Neuronal stem cell (in vitro differentiated cells): ENCODE measurements around the gene CACNA1C.
"Not testable (repeated sequence)": the region's sequence is repeated elsewhere in the genome, so short reads cannot be mapped to it uniquely, and the experiment has no call there.

Experiments used
- DNase-seq: peaks from one replicate; pipeline ENCODE4 v3.0.0-alpha.2; 2013; ENCODE audit warnings: low spot score
- H2AFZ ChIP-seq: one replicate; pipeline ENCODE4 v1.6.1; 2013; ENCODE audit warnings: mild to moderate bottlenecking, low read length, inconsistent platforms
- H2AK5ac ChIP-seq: 2 replicates; pipeline ENCODE4 v1.6.1; 2013; ENCODE audit warnings: low read depth, mild to moderate bottlenecking, inconsistent platforms, low read length, moderate library complexity, mixed read lengths
- H2BK120ac ChIP-seq: 2 replicates; pipeline ENCODE4 v1.6.1; 2013; ENCODE audit warnings: low read depth, mild to moderate bottlenecking, inconsistent platforms, low read length, moderate library complexity, mixed read lengths
- H2BK12ac ChIP-seq: one replicate; pipeline ENCODE4 v1.6.1; 2013; ENCODE audit warnings: low read length, inconsistent platforms
- H2BK15ac ChIP-seq: 2 replicates; pipeline ENCODE4 v1.6.1; 2013; ENCODE audit warnings: mild to moderate bottlenecking, low read length, inconsistent platforms, mixed read lengths
- H2BK5ac ChIP-seq: one replicate; pipeline ENCODE4 v1.6.1; 2013; ENCODE audit warnings: inconsistent platforms, mild to moderate bottlenecking, low read length, moderate library complexity
- H3K14ac ChIP-seq: one replicate; pipeline ENCODE4 v1.6.1; 2013; ENCODE audit warnings: low read length, inconsistent platforms
- H3K18ac ChIP-seq: 2 replicates; pipeline ENCODE4 v1.6.1; 2013; ENCODE audit warnings: low read length, inconsistent platforms
- H3K23ac ChIP-seq: 2 replicates; pipeline ENCODE4 v1.6.1; 2013; ENCODE audit warnings: low read depth, mild to moderate bottlenecking, mixed read lengths, low read length, inconsistent platforms; ENCODE audit not compliant: poor library complexity
- H3K27ac ChIP-seq: replicated peaks from 3 replicates; pipeline ENCODE4 v1.5.1; 2013; ENCODE audit warnings: low read length, inconsistent platforms
- H3K27me3 ChIP-seq, 3 experiments: 2 replicates each; pipeline ENCODE4 v1.6.1; 2013; ENCODE audit warnings: low read length in 3 of 3, mild to moderate bottlenecking in 2 of 3, inconsistent platforms in 1 of 3, low read depth in 1 of 3, mixed read lengths in 1 of 3, moderate library complexity in 1 of 3; ENCODE audit not compliant: control insufficient read depth in 3 of 3, insufficient read depth in 3 of 3
- H3K36me3 ChIP-seq, 2 donors: replicated peaks in 1 of 2; 2 replicates each; pipeline ENCODE4 v1.6.1; 2013; ENCODE audit warnings: low read length in 2 of 2; ENCODE audit not compliant: control insufficient read depth in 2 of 2, insufficient read depth in 2 of 2
- H3K4ac ChIP-seq: 2 replicates; pipeline ENCODE4 v1.6.1; 2013; ENCODE audit warnings: inconsistent platforms, mild to moderate bottlenecking, low read length, moderate library complexity
- H3K4me1 ChIP-seq, 2 donors: 1 replicate in 1 of 2; 2 replicates in 1 of 2; pipeline ENCODE4 v1.6.1; 2013; ENCODE audit warnings: low read length in 2 of 2, low read depth in 1 of 2; ENCODE audit not compliant: control insufficient read depth in 2 of 2, insufficient read depth in 1 of 2
- H3K4me2 ChIP-seq: one replicate; pipeline ENCODE4 v1.6.1; 2013; ENCODE audit warnings: mild to moderate bottlenecking, low read length, inconsistent platforms; ENCODE audit not compliant: insufficient read depth, poor library complexity, severe bottlenecking
- H3K4me3 ChIP-seq, 2 donors: 2 replicates each; pipeline ENCODE4 v1.5.1; 2013; ENCODE audit warnings: low read length in 2 of 2, mild to moderate bottlenecking in 2 of 2, inconsistent platforms in 1 of 2, moderate library complexity in 1 of 2
- H3K79me1 ChIP-seq: one replicate; pipeline ENCODE4 v1.6.1; 2013; ENCODE audit warnings: low read depth, mild to moderate bottlenecking, inconsistent platforms, low read length, moderate library complexity
- H3K9ac ChIP-seq: one replicate; pipeline ENCODE4 v1.6.1; 2013; ENCODE audit warnings: mild to moderate bottlenecking, low read depth, low read length, inconsistent platforms; ENCODE audit not compliant: poor library complexity
- H3K9me3 ChIP-seq, 2 donors: replicated peaks in 1 of 2; 2 replicates each; pipeline versions ENCODE3 to v1.6.1; 2013; ENCODE audit warnings: low read length in 2 of 2, mild to moderate bottlenecking in 2 of 2, inconsistent platforms in 1 of 2, low read depth in 1 of 2, mixed read lengths in 1 of 2, moderate library complexity in 1 of 2; ENCODE audit not compliant: control insufficient read depth in 2 of 2, insufficient read depth in 1 of 2
- H4K8ac ChIP-seq: one replicate; pipeline ENCODE4 v1.6.1; 2013; ENCODE audit warnings: low read depth, mild to moderate bottlenecking, inconsistent platforms, low read length, moderate library complexity
- H4K91ac ChIP-seq: one replicate; pipeline ENCODE4 v1.6.1; 2013; ENCODE audit warnings: low read length, low read depth, mild to moderate bottlenecking, inconsistent platforms; ENCODE audit not compliant: poor library complexity
- WGBS, 2 donors: extraction: QIAGEN DNeasy Blood & Tissue Kit; methylation state at CpG; one replicate each; pipeline ENCODE4 v1.1.7; 2013; ENCODE audit warnings: missing lambda C conversion rate in 2 of 2, mixed read lengths in 1 of 2; ENCODE audit not compliant: insufficient read length in 2 of 2, insufficient replicate concordance in 1 of 2; ENCODE audit errors: extremely low coverage in 2 of 2; 5-methylcytosine and 5-hydroxymethylcytosine counted together

The CACNA1C gene

DNA sequence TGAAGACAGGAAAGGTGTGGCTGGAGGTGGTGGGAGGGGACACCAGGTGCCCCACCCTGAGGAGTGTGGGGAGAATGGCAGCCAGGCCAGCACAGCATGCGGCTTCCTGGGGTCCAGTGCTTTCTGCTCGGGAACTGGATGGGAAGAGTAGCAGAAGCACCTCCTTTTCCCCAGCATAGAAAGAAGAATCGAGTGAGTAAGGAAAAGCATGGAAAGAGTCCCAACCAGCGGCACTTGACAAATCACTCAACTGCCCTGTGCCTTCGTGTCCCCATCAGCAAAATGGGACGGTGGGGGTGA, 631.2 kb downstream of the CACNA1C start:
- not testable (repeated sequence) for H2BK5ac ChIP-seq, H3K14ac ChIP-seq, H4K8ac ChIP-seq, H2BK12ac ChIP-seq, H2AFZ ChIP-seq, H3K4ac ChIP-seq, H2AK5ac ChIP-seq, H3K23ac ChIP-seq, H4K91ac ChIP-seq, H3K4me3 ChIP-seq, H3K4me2 ChIP-seq, H3K27me3 ChIP-seq, DNase-seq, H3K36me3 ChIP-seq, H3K9ac ChIP-seq, H2BK120ac ChIP-seq, H3K79me1 ChIP-seq, H3K9me3 ChIP-seq, H3K27ac ChIP-seq
- Histone ChIP-seq H2BK15ac (peak overlapping the region; percentile 41), H3K4me1 (peaks cover 0 to 14% of the 10 kb centered on the region in 2 donors), H3K18ac (peak overlapping the region; percentile 8)
- no CpG with 5 or more reads among the region's 6 CpGs for WGBS, 2 donors

DNA sequence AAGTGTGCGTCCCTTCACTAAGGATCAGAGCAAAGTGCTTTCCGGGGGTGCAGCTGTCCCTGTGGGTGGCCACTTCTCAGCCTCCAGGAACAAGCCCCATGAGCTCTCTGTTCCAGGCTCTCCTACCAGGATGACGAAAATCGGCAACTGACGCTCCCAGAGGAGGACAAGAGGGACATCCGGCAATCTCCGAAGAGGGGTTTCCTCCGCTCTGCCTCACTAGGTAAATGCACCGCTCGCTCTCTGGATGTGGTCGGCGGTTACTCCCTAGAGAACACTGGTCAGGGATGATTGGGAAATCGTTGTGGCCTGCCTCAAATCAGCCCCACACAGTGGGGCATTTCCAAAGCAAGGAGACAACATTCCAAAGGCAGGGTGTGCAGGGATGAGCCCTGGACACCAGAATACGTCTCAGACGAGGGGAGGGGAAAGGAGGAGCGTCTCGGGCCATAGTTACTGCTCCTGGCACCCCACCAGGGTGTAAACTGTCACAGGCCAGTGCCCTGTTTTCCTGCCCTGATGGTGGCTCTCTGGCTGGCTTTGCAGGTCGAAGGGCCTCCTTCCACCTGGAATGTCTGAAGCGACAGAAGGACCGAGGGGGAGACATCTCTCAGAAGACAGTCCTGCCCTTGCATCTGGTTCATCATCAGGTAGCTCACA, 633.0 kb downstream of the CACNA1C start:
- H2BK15ac ChIP-seq, H2BK12ac ChIP-seq, DNase-seq, H3K9me3 ChIP-seq, H2BK5ac ChIP-seq, H3K4me2 ChIP-seq, H3K9ac ChIP-seq, H2AK5ac ChIP-seq, H3K36me3 ChIP-seq, H3K27ac ChIP-seq, H4K8ac ChIP-seq, H4K91ac ChIP-seq, H2AFZ ChIP-seq, H2BK120ac ChIP-seq, H3K79me1 ChIP-seq, H3K4me3 ChIP-seq, H3K14ac ChIP-seq, H3K18ac ChIP-seq, H3K4ac ChIP-seq, H3K23ac ChIP-seq: not testable (repeated sequence)
- peaks cover 0 to 27% (median 5%) of the 10 kb centered on the region in 3 experiments for H3K27me3 ChIP-seq
- H3K4me1 ChIP-seq = peaks cover 0 to 17% of the 10 kb centered on the region in 2 donors
- no CpG with 5 or more reads among the region's 20 CpGs for WGBS, 2 donors

DNA sequence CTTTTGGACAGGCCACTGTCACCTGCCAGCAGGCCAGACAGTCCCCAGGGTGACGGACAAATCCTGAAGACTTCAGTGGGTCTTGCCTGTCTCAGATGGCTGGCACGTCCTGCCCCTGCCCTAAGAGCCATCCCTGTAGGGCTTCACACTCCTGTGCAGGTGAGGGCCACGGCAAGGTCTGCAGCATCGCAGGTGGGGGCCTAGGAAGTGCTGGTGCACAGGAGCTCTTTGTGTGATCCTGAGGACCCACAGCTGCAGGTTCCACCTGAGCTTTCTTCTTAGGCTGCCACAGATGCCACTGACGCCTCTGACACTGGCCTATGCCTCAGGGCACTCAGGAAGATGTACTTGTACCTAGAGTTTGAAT, 633.5 kb downstream of the CACNA1C start:
- Histone ChIP-seq H3K23ac (no peak overlapping the region), H2BK15ac (no peak overlapping the region), H3K27ac (no peak overlapping the region), H3K18ac (no peak overlapping the region), H4K91ac (no peak overlapping the region), H2BK12ac (no peak overlapping the region), H2BK5ac (no peak overlapping the region), H3K4me3 (no peak overlapping the region), H3K4me2 (no peak overlapping the region), H3K9me3 (no peaks in the 10 kb centered on the region), H2AK5ac (no peak overlapping the region), H2BK120ac (no peak overlapping the region), H3K36me3 (no peaks in the 10 kb centered on the region), H3K79me1 (no peaks in the 10 kb centered on the region), H3K4ac (peak overlapping the region; percentile 41), H4K8ac (no peak overlapping the region), H3K27me3 (peaks cover 0 to 33% (median 7%) of the 10 kb centered on the region in 3 experiments), H3K9ac (no peak overlapping the region), H2AFZ (no peak overlapping the region), H3K4me1 (peaks cover 0 to 17% of the 10 kb centered on the region in 2 donors), H3K14ac (no peak overlapping the region)
- no peak for DNase-seq
- WGBS, 2 donors = no CpG with 5 or more reads among the region's 5 CpGs

DNA sequence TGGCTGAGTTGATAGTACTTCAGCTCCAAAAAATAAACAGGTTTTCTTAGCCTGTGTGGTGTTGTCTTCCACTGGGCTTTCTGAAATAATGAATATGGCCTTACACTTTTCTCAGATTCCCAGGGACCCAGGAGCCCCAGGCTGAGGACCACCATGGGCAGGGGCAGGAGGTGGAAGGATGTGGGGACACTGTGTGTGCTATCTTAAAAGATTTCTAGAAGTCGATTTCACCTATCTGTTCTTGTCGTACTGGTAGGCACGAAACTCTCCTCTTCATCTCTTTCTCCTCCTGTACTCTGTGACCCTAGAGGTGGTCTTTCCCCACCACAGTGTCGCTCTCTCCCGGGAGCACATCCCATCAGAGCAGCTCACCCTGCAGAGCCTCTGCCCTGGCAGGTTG, 634.3 kb downstream of the CACNA1C start:
- no peak overlapping the region for H2BK5ac ChIP-seq
- no peaks in the 10 kb centered on the region for H3K79me1 ChIP-seq
- no peak overlapping the region for H3K23ac ChIP-seq
- no peak overlapping the region for H3K4ac ChIP-seq
- peaks cover 0 to 2% of the 10 kb centered on the region in 2 donors for H3K9me3 ChIP-seq
- no peak overlapping the region for H3K9ac ChIP-seq
- H2BK15ac ChIP-seq = no peak overlapping the region
- H2AFZ ChIP-seq = no peak overlapping the region
- H4K91ac ChIP-seq = no peak overlapping the region
- H2AK5ac ChIP-seq = no peak overlapping the region
- no peak overlapping the region for H3K18ac ChIP-seq
- no peak overlapping the region for H2BK120ac ChIP-seq
- H3K27ac ChIP-seq = no peak overlapping the region
- DNase-seq = no peak
- H3K14ac ChIP-seq = no peak overlapping the region
- H2BK12ac ChIP-seq = no peak overlapping the region
- H4K8ac ChIP-seq = no peak overlapping the region
- H3K27me3 ChIP-seq = peaks cover 0 to 41% (median 7%) of the 10 kb centered on the region in 3 experiments
- no CpG with 5 or more reads among the region's 5 CpGs for WGBS, 2 donors
- H3K4me1 ChIP-seq = peaks cover 0 to 9% of the 10 kb centered on the region in 2 donors
- no peaks in the 10 kb centered on the region for H3K36me3 ChIP-seq
- no peak overlapping the region for H3K4me3 ChIP-seq
- no peak overlapping the region for H3K4me2 ChIP-seq
